ENCODE measurements around the gene CCNB2. TPM values are rescaled to one million over a fixed set of nuclear protein-coding genes. Genes with fewer than 3 reads are reported as not detected.

CCNB2 gene
- polyA plus RNA-seq, 1 of the 3 experiments (the other 2 are of a cell fraction): 46.6 TPM

GRCh38 chr15:59148153-59148833 is 43.3 kb downstream of the CCNB2 start:
- no peaks in the 10 kb centered on the region for H3K27me3 ChIP-seq (ENCODE audit: insufficient read depth)
- H3K27ac ChIP-seq (ENCODE audit: low read depth in 2 of 2, low read length in 1 of 2): peak overlapping the region in 1 of 2 experiments; percentile 39; a peak in 1 of 4 replicates
- no peaks in the 10 kb centered on the region for H3K9me2 ChIP-seq
- no peak overlapping the region for H3K4me2 ChIP-seq
- TF ChIP-seq ELF1 (IDR thresholded peaks at IDR 0.05): no peak
- TF ChIP-seq MEF2A (IDR thresholded peaks at IDR 0.05; ENCODE audit: borderline replicate concordance, low read depth): no peak
- no peak for TF ChIP-seq RFX5 (IDR thresholded peaks at IDR 0.05; ENCODE audit: low read length)
- no peak for TF ChIP-seq FOXJ3 (CRISPR knock-in tag; IDR thresholded peaks at IDR 0.05)
- TF ChIP-seq SIN3A (IDR thresholded peaks at IDR 0.05; ENCODE audit: borderline replicate concordance, low read depth, low read length): no peak
- no peak for TF ChIP-seq YY1 (IDR thresholded peaks at IDR 0.05; ENCODE audit: low read depth)
- TF ChIP-seq NRF1 (IDR thresholded peaks at IDR 0.05; ENCODE audit: low read depth, low read length): no peak
- TF ChIP-seq IRF3 (IDR thresholded peaks at IDR 0.05; ENCODE audit: low read depth, low read length): no peak
- TF ChIP-seq TAF1 (IDR thresholded peaks at IDR 0.05; ENCODE audit: borderline replicate concordance, low read depth, low read length): no peak
- TF ChIP-seq POLR2AphosphoS5 (IDR thresholded peaks at IDR 0.05; ENCODE audit: low read depth, low read length): no peak
- no peak for TF ChIP-seq TEAD4 (IDR thresholded peaks at IDR 0.05; ENCODE audit: borderline replicate concordance, insufficient read depth)
- no peak for TF ChIP-seq RXRA (IDR thresholded peaks at IDR 0.05; ENCODE audit: borderline replicate concordance, low read depth)
- ChIA-PET CTCF (interaction anchor here (1.1 to 2.9 kb wide), 2 partner anchors 10 to 22 kb away, joined by 3 to 9 read pairs; no protein-coding TSS in a partner anchor), POLR2A (no interaction called here)
- H3F3A ChIP-seq (replicated peaks; ENCODE audit: insufficient read depth): no peaks in the 10 kb centered on the region
- H3K36me3 ChIP-seq (replicated peaks in 1 of 2; ENCODE audit: control insufficient read depth in 1 of 2, insufficient read depth in 2 of 2, low read length in 1 of 2): peaks cover 3 to 10% of the 10 kb centered on the region in 2 experiments
- no peaks in the 10 kb centered on the region for H3K4me1 ChIP-seq (ENCODE audit: control insufficient read depth in 1 of 2, insufficient read depth in 2 of 2, low read depth in 1 of 2, low read length in 1 of 2)
- no peak overlapping the region for H2AFZ ChIP-seq (ENCODE audit: low read depth)
- no peak overlapping the region for H3K4me3 ChIP-seq (ENCODE audit: low read depth in 2 of 2, low read length in 1 of 2)
- no peak overlapping the region for H3K9ac ChIP-seq
- no peaks in the 10 kb centered on the region for H3K79me2 ChIP-seq (ENCODE audit: insufficient read depth)
- 100% methylated on average over 2 of the region's 2 CpGs for WGBS (ENCODE audit: low lambda C conversion rate)
- DNase-seq: no peak
- no peaks in the 10 kb centered on the region for H4K20me1 ChIP-seq (ENCODE audit: insufficient read depth)
- H3K9me3 ChIP-seq: no peaks in the 10 kb centered on the region

GRCh38 chr15:59150185-59150584 is 45.2 kb downstream of the CCNB2 start:
- Histone ChIP-seq H3K4me3 (ENCODE audit: low read depth in 2 of 2, low read length in 1 of 2) (no peak overlapping the region), H3K9ac (no peak overlapping the region), H3K4me1 (ENCODE audit: control insufficient read depth in 1 of 2, insufficient read depth in 2 of 2, low read depth in 1 of 2, low read length in 1 of 2) (no peaks in the 10 kb centered on the region), H3K27ac (ENCODE audit: low read depth in 2 of 2, low read length in 1 of 2) (no peak overlapping the region), H2AFZ (ENCODE audit: low read depth) (no peak overlapping the region), H3K27me3 (ENCODE audit: insufficient read depth) (no peaks in the 10 kb centered on the region), H3K36me3 (replicated peaks in 1 of 2; ENCODE audit: control insufficient read depth in 1 of 2, insufficient read depth in 2 of 2, low read length in 1 of 2) (peaks cover 3 to 12% of the 10 kb centered on the region in 2 experiments), H3K79me2 (ENCODE audit: insufficient read depth) (no peaks in the 10 kb centered on the region), H3K9me3 (no peaks in the 10 kb centered on the region), H3K9me2 (no peaks in the 10 kb centered on the region), H3K4me2 (no peak overlapping the region), H4K20me1 (ENCODE audit: insufficient read depth) (no peaks in the 10 kb centered on the region), H3F3A (replicated peaks; ENCODE audit: insufficient read depth) (no peaks in the 10 kb centered on the region)
- ChIA-PET POLR2A (interaction anchor here (0.6 kb wide), 1 partner anchor 494 kb away, joined by 3 read pairs; no protein-coding TSS in a partner anchor), CTCF (interaction anchor here (1.3 to 1.8 kb wide), 2 partner anchors 12 to 343 kb away, joined by 4 to 6 read pairs; no protein-coding TSS in a partner anchor)
- no peak for DNase-seq
- 95% methylated on average over 2 of the region's 2 CpGs for WGBS (ENCODE audit: low lambda C conversion rate)
- TF ChIP-seq IRF3 (IDR thresholded peaks at IDR 0.05; ENCODE audit: low read depth, low read length) (no peak), RXRA (IDR thresholded peaks at IDR 0.05; ENCODE audit: borderline replicate concordance, low read depth) (no peak), USF2 (IDR thresholded peaks at IDR 0.05; ENCODE audit: borderline replicate concordance, low read depth, low read length) (no peak), REST (IDR thresholded peaks at IDR 0.05; ENCODE audit: low read depth, low read length) (no peak), TAF1 (IDR thresholded peaks at IDR 0.05; ENCODE audit: borderline replicate concordance, low read depth, low read length) (no peak), NFIC (IDR thresholded peaks at IDR 0.05; ENCODE audit: borderline replicate concordance) (no peak), RCOR1 (IDR thresholded peaks at IDR 0.05; ENCODE audit: low read length) (no peak), USF1 (IDR thresholded peaks at IDR 0.05; ENCODE audit: borderline replicate concordance, low read depth) (no peak), YY1 (IDR thresholded peaks at IDR 0.05; ENCODE audit: low read depth) (no peak)
